Panc1 (cell line): ENCODE measurements around the gene CCNYL1. TPM values are rescaled to one million over a fixed set of nuclear protein-coding genes. Genes with fewer than 3 reads are reported as not detected.

Source experiments
- ATAC-seq: fragments of 200-7000 bp; cut with Tn5 transposase; 2 replicates; pipeline ENCODE4 v1.9.1; 2020; ENCODE audit warnings: mild to moderate bottlenecking, moderate library complexity
- BruUV-seq: library from RNA; stranded (reverse); fragments of 400-500 nt; replicated peaks from 2 replicates; lab custom pipeline; 2021; lab: Mats Ljungman, UMichigan
- CTCF ChIA-PET: fragments of 300-600 bp; sonication (Branson Sonifier 250); formaldehyde crosslinking; loops from one replicate; lab custom pipeline; 2022; ENCODE audit warnings: antibody characterized with exemption; lab: Charles Lee
- POLR2A ChIA-PET: fragments of 300-600 bp; sonication (Branson Sonifier 250); formaldehyde crosslinking; loops from one replicate; lab custom pipeline; 2022; ENCODE audit warnings: antibody characterized with exemption; lab: Charles Lee
- DNase-seq: peaks from one replicate; pipeline ENCODE4 v3.0.0-alpha.2; 2010; ENCODE audit warnings: low read depth, low spot score
- H3K27ac ChIP-seq: 2 replicates; pipeline ENCODE4 v1.5.1; 2011; ENCODE audit warnings: mild to moderate bottlenecking, low read length, inconsistent platforms
- H3K27me3 ChIP-seq: fragments of 200-500 bp; sonication (Bioruptor generic); 2 replicates; pipeline ENCODE4 v1.6.0; 2014; ENCODE audit warnings: low read length, inconsistent platforms; ENCODE audit not compliant: control insufficient read depth, insufficient read depth
- H3K36me3 ChIP-seq: fragments of 200-500 bp; sonication (Bioruptor generic); 2 replicates; pipeline ENCODE4 v1.5.1; 2014; ENCODE audit warnings: inconsistent platforms, mild to moderate bottlenecking, low read length, moderate library complexity; ENCODE audit not compliant: control insufficient read depth, insufficient read depth
- H3K4me1 ChIP-seq: 2 replicates; pipeline ENCODE4 v1.5.1; 2011; ENCODE audit warnings: inconsistent platforms, mild to moderate bottlenecking, low read length, moderate library complexity; ENCODE audit not compliant: control insufficient read depth, insufficient read depth
- H3K4me3 ChIP-seq, 2 experiments: 2 replicates each; pipeline ENCODE4 v1.5.1; 2011 to 2012; ENCODE audit warnings: low read depth in 2 of 2, low read length in 2 of 2, mild to moderate bottlenecking in 2 of 2, inconsistent platforms in 1 of 2, moderate library complexity in 1 of 2
- H3K9me3 ChIP-seq: fragments of 200-500 bp; sonication (Bioruptor generic); 2 replicates; pipeline ENCODE4 v1.5.1; 2014; ENCODE audit warnings: low read depth, mild to moderate bottlenecking, inconsistent platforms, low read length, moderate library complexity; ENCODE audit not compliant: control insufficient read depth, insufficient read depth
- CTCF ChIP-seq: fragments of 450-650 bp; IDR thresholded peaks from 2 replicates; pipeline ENCODE4 v1.5.1; 2017; ENCODE audit warnings: mild to moderate bottlenecking
- POLR2AphosphoS5 ChIP-seq: IDR thresholded peaks from 2 replicates; pipeline ENCODE4 v1.6.1; 2012; ENCODE audit warnings: mild to moderate bottlenecking, low read depth, low read length, moderate library complexity
- SIN3A ChIP-seq: IDR thresholded peaks from 2 replicates; pipeline ENCODE4 v1.6.1; 2012; ENCODE audit warnings: low read depth, mild to moderate bottlenecking, low read length, moderate library complexity, borderline replicate concordance; ENCODE audit not compliant: insufficient read depth
- TCF7L2 ChIP-seq: IDR thresholded peaks from 2 replicates; pipeline ENCODE4 v1.6.1; 2011; ENCODE audit warnings: mild to moderate bottlenecking, low read depth, low read length, inconsistent platforms
- in situ Hi-C: cut with HindIII; loops from 2 replicates; pipeline ENCODE4 v1.10.0; 2016; ENCODE audit warnings: low sequenced_read_pairs, low pct_unique_long_range_greater_than_20kb
- intact Hi-C: fragments of 100-400 bp; cut with micrococcal nuclease; formaldehyde crosslinking; loops from one replicate; pipeline ENCODE4 v1.10.0; 2022; ENCODE audit not compliant: unreplicated experiment
- total RNA-seq: library from RNA; stranded (reverse); gene quantifications from one replicate; pipeline ENCODE4 v1.2.1, GENCODE V29; 2021; ENCODE audit not compliant: unreplicated experiment
- TF ChIP-seq, protein P1 (sequence below), 2 experiments: IDR thresholded peaks; 2 replicates each; pipeline ENCODE4 v1.6.1; 2011 to 2012; ENCODE audit warnings: low read depth in 2 of 2, control low read depth in 1 of 2, low read length in 1 of 2, mild to moderate bottlenecking in 1 of 2, moderate library complexity in 1 of 2; ENCODE audit not compliant: insufficient read depth in 1 of 2

CCNYL1 gene
- total RNA-seq, 1 experiment from 2014 or later, result 31.4 TPM

DNA sequence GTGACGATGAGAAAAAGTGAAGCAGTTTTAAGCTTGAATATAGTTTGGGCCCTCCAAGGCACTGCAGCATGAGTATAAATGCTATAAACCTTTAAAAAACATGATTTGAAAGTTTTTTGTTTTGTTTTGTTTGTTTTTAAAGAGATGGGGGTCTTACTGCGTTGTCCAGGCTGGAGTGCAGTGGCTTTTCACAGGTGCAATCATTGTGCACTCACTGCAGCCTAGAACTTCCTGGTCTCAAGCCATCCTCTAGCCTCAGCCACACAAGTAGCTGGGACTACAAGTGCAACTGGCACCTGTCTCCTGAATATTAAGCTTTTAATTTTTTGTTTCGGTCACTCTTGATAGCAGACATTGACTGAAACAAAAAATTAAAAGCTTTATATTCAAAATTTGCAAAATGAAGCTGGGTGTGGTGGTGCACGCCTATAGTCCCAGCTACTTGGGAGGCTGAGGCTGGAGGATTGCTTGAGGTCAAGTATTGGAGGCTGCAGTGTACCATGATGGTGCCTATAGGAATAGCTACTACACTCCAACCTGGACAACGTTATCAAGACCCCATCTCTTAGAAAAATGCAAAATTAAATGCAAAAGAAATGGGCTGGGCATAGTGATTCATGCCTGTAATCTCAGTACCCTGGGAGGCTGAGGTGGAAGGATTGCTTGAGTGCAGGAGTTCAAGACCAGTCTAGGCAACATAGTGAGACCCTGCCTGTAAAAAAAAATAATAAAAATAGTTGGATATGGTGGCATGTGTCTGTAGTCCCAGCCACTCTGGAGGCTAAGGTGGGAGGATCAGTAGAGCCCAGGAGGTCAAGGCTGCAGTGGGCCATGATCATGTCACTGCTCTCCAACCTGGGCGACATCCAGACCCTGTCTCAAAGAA lies 43.3 kb downstream of the CCNYL1 start:
- Histone ChIP-seq H3K27ac (no peak overlapping the region), H3K4me3 (no peak overlapping the region), H3K9me3 (no peaks in the 10 kb centered on the region), H3K4me1 (no peaks in the 10 kb centered on the region), H3K36me3 (peaks cover 5% of the 10 kb centered on the region; the same call in 1 of the 2 replicates), H3K27me3 (no peaks in the 10 kb centered on the region)
- TF ChIP-seq CTCF (no peak), TCF7L2 (no peak), POLR2AphosphoS5 (no peak), SIN3A (no peak)
- TF ChIP-seq, protein P1, sequence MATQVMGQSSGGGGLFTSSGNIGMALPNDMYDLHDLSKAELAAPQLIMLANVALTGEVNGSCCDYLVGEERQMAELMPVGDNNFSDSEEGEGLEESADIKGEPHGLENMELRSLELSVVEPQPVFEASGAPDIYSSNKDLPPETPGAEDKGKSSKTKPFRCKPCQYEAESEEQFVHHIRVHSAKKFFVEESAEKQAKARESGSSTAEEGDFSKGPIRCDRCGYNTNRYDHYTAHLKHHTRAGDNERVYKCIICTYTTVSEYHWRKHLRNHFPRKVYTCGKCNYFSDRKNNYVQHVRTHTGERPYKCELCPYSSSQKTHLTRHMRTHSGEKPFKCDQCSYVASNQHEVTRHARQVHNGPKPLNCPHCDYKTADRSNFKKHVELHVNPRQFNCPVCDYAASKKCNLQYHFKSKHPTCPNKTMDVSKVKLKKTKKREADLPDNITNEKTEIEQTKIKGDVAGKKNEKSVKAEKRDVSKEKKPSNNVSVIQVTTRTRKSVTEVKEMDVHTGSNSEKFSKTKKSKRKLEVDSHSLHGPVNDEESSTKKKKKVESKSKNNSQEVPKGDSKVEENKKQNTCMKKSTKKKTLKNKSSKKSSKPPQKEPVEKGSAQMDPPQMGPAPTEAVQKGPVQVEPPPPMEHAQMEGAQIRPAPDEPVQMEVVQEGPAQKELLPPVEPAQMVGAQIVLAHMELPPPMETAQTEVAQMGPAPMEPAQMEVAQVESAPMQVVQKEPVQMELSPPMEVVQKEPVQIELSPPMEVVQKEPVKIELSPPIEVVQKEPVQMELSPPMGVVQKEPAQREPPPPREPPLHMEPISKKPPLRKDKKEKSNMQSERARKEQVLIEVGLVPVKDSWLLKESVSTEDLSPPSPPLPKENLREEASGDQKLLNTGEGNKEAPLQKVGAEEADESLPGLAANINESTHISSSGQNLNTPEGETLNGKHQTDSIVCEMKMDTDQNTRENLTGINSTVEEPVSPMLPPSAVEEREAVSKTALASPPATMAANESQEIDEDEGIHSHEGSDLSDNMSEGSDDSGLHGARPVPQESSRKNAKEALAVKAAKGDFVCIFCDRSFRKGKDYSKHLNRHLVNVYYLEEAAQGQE (IDR thresholded peaks at IDR 0.05; ENCODE audit: insufficient read depth in 1 of 2, low read depth in 2 of 2, low read length in 1 of 2), result no peak
- DNase-seq (no peak), ATAC-seq (no peak)
- ChIA-PET CTCF (interaction anchor here (0.5 to 0.6 kb wide), 2 partner anchors 39 to 473 kb away, joined by 3 read pairs; no protein-coding TSS in a partner anchor), POLR2A (interaction anchor here (0.6 kb wide), 1 partner anchor 56 kb away, joined by 3 read pairs; no protein-coding TSS in a partner anchor)
- no TSS peak for BruUV-seq
- in situ Hi-C loops (no loop called here), intact Hi-C loops (no loop called here)

- ATAC-seq (no peak), DNase-seq (no peak)
- TF ChIP-seq TCF7L2, result no peak
- no peak for TF ChIP-seq CTCF
- Histone ChIP-seq H3K9me3 (no peaks in the 10 kb centered on the region), H3K27me3 (no peaks in the 10 kb centered on the region), H3K27ac (no peak overlapping the region), H3K4me3 (no peak overlapping the region), H3K4me1 (no peaks in the 10 kb centered on the region), H3K36me3 (peaks cover 3% of the 10 kb centered on the region)
- CTCF ChIA-PET, result no interaction called here
- POLR2A ChIA-PET, result no interaction called here
- no TSS peak for BruUV-seq
- intact Hi-C loops, result no loop called here
- in situ Hi-C loops, result no loop called here
These were observed 46.6 kb downstream of the CCNYL1 start for GRCh38 chr2:207758025-207758424.
